Embryonic facial prominence (tissue), 1 donor: ENCODE measurements around the gene TBC1D20.
"Not testable (repeated sequence)": the region's sequence is repeated elsewhere in the genome, so short reads cannot be mapped to it uniquely, and the experiment has no call there.

ENCODE experiments used
- DNase-seq: peaks from one replicate; pipeline ENCODE4 v3.0.0-alpha.2; 2016; ENCODE audit errors: extremely low spot score

Gene TBC1D20

GRCh38 chr20:462199-462991, at the start of gene TBC1D20:
Gene TBC1D20, minus strand, starts transcription at chr20:462533. Its CDS starts 128 bp downstream, at chr20:462405.
- peak; percentile 80 for DNase-seq

- DNase-seq: not testable (repeated sequence)
These were observed 48.2 kb upstream of the TBC1D20 start for GRCh38 chr20:510328-511057.

- not testable (repeated sequence) for DNase-seq
These were observed 46.0 kb upstream of the TBC1D20 start for GRCh38 chr20:508364-508787.

GRCh38 chr20:507761-508332, 45.5 kb upstream of the TBC1D20 start:
- DNase-seq: no peak

- DNase-seq: no peak
These were observed 44.8 kb upstream of the TBC1D20 start for GRCh38 chr20:507006-507758.

GRCh38 chr20:504632-505075, 42.3 kb upstream of the TBC1D20 start:
- no peak for DNase-seq

GRCh38 chr20:503048-503737, 40.9 kb upstream of the TBC1D20 start:
- DNase-seq: no peak

GRCh38 chr20:497979-498378, 35.6 kb upstream of the TBC1D20 start:
- DNase-seq: no peak

GRCh38 chr20:496126-496696, 33.9 kb upstream of the TBC1D20 start:
- no peak for DNase-seq

GRCh38 chr20:492159-492558, 29.8 kb upstream of the TBC1D20 start:
- DNase-seq: no peak

GRCh38 chr20:487655-488054, 25.3 kb upstream of the TBC1D20 start:
- no peak for DNase-seq

GRCh38 chr20:483815-484644, 21.7 kb upstream of the TBC1D20 start:
- no peak for DNase-seq

GRCh38 chr20:481167-481566, 18.8 kb upstream of the TBC1D20 start:
- no peak for DNase-seq

GRCh38 chr20:480044-480443, 17.7 kb upstream of the TBC1D20 start:
- DNase-seq: no peak

- DNase-seq: no peak
These were observed 17.2 kb upstream of the TBC1D20 start for GRCh38 chr20:479487-479886.

- DNase-seq: peak; percentile 34
These were observed 16.7 kb upstream of the TBC1D20 start for GRCh38 chr20:478949-479429.

- no peak for DNase-seq
These were observed 15.9 kb upstream of the TBC1D20 start for GRCh38 chr20:478010-478948.

GRCh38 chr20:476561-477249, 14.4 kb upstream of the TBC1D20 start:
- DNase-seq: not testable (repeated sequence)
